Mesothelial cell of epicardium (in vitro differentiated cells): ENCODE data around the gene CD83. TPM values are rescaled to one million over a fixed set of nuclear protein-coding genes. Genes with fewer than 3 reads are reported as not detected.

ENCODE experiments used
- DNase-seq, 2 experiments: peaks; one replicate each; pipeline ENCODE4 v3.0.0; 2021; ENCODE audit warnings: low spot score in 2 of 2; ENCODE audit not compliant: unreplicated experiment in 2 of 2
- H3K27ac Mint-ChIP-seq: 2 replicates; pipeline ENCODE4 v1.8.0; 2021; ENCODE audit warnings: mixed read lengths
- H3K27me3 Mint-ChIP-seq: 2 replicates; pipeline ENCODE4 v1.8.0; 2021; ENCODE audit warnings: low read depth, mixed read lengths
- H3K36me3 Mint-ChIP-seq: 2 replicates; pipeline ENCODE4 v1.8.0; 2021; ENCODE audit warnings: mixed read lengths
- H3K4me1 Mint-ChIP-seq: 2 replicates; pipeline ENCODE4 v1.8.0; 2021; ENCODE audit warnings: mixed read lengths
- H3K4me3 Mint-ChIP-seq: 2 replicates; pipeline ENCODE4 v1.8.0; 2021; ENCODE audit warnings: mild to moderate bottlenecking, moderate library complexity, mixed read lengths
- H3K9me3 Mint-ChIP-seq: 2 replicates; pipeline ENCODE4 v1.8.0; 2021; ENCODE audit warnings: mixed read lengths
- CTCF ChIP-seq: fragments of 200-600 bp; sonication (generic); IDR thresholded peaks from one replicate; pipeline ENCODE4 v1.5.0; 2021; ENCODE audit warnings: antibody characterized with exemption; ENCODE audit not compliant: unreplicated experiment
- total RNA-seq: library from RNA; stranded (reverse); gene quantifications from 3 replicates; pipeline ENCODE4 v1.2.1, GENCODE V29; 2021

CD83 gene
- total RNA-seq, 1 donor from 2014 or later = 6.7 TPM

- H3K27me3 Mint-ChIP-seq = peaks cover 9% of the 10 kb centered on the region
- TF ChIP-seq CTCF = no peak
- no peak for DNase-seq
- H3K9me3 Mint-ChIP-seq = peaks cover 16% of the 10 kb centered on the region
- H3K27ac Mint-ChIP-seq = no peak overlapping the region
- H3K4me3 Mint-ChIP-seq = no peak overlapping the region
- H3K4me1 Mint-ChIP-seq = no peaks in the 10 kb centered on the region
- peaks cover 1% of the 10 kb centered on the region for H3K36me3 Mint-ChIP-seq
These were observed 24.5 kb upstream of the CD83 start for GRCh38 chr6:14092838-14093789.

- Mint-ChIP-seq H3K27me3 (peaks cover 2% of the 10 kb centered on the region), H3K36me3 (peaks cover 1% of the 10 kb centered on the region), H3K4me1 (no peaks in the 10 kb centered on the region), H3K27ac (no peak overlapping the region), H3K9me3 (peaks cover 16% of the 10 kb centered on the region), H3K4me3 (no peak overlapping the region)
- no peak for DNase-seq
- no peak for TF ChIP-seq CTCF
These were observed 22.9 kb upstream of the CD83 start for GRCh38 chr6:14094721-14095120.

DNA sequence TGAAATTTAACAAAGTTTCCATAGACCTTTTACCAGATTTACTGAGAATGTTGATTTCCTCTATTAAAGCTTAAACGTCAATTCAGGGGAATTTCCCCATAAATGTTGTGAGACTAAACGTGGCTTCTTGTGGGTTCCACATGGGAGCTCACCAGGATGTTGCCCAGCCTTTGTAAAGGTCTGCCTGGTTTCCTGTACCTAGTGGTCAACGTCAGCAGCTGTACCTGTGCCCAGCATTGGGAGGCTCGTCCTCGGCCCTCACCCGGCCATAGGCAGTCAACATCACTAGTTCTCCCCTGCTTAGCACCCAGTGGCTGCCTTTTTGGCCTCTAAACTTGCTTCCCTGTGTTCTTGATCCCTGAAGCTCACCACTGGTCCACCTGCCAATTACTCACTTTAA is 22.1 kb upstream of the CD83 start:
- Mint-ChIP-seq H3K36me3 (peaks cover 1% of the 10 kb centered on the region), H3K9me3 (peaks cover 11% of the 10 kb centered on the region), H3K4me1 (no peaks in the 10 kb centered on the region), H3K27me3 (peaks cover 5% of the 10 kb centered on the region), H3K27ac (no peak overlapping the region), H3K4me3 (no peak overlapping the region)
- DNase-seq = no peak
- TF ChIP-seq CTCF = no peak

- Mint-ChIP-seq H3K4me3 (no peak overlapping the region), H3K27ac (no peak overlapping the region), H3K4me1 (no peaks in the 10 kb centered on the region), H3K27me3 (peaks cover 22% of the 10 kb centered on the region), H3K9me3 (no peaks in the 10 kb centered on the region), H3K36me3 (no peaks in the 10 kb centered on the region)
- DNase-seq = no peak
- TF ChIP-seq CTCF = no peak
These were observed 17.4 kb upstream of the CD83 start for GRCh38 chr6:14100138-14100537.

GRCh38 chr6:14100966-14101365 is 16.6 kb upstream of the CD83 start:
- no peak overlapping the region for H3K27ac Mint-ChIP-seq
- no peak overlapping the region for H3K4me3 Mint-ChIP-seq
- H3K9me3 Mint-ChIP-seq = peaks cover 3% of the 10 kb centered on the region
- H3K27me3 Mint-ChIP-seq = peaks cover 22% of the 10 kb centered on the region
- H3K4me1 Mint-ChIP-seq = no peaks in the 10 kb centered on the region
- TF ChIP-seq CTCF = no peak
- no peaks in the 10 kb centered on the region for H3K36me3 Mint-ChIP-seq
- no peak for DNase-seq
